K562 (cell line): ENCODE results near the gene RNFT2. TPM values are rescaled to one million over a fixed set of nuclear protein-coding genes. Genes with fewer than 3 reads are reported as not detected.

ENCODE experiments used
- ATAC-seq: fragments of 200-7000 bp; cut with Tn5 transposase; 3 replicates; pipeline ENCODE4 v1.9.1; 2020; ENCODE audit warnings: moderate library complexity
- BruUV-seq: library from RNA; stranded (reverse); fragments of 400-500 nt; replicated peaks from 2 replicates; lab custom pipeline; 2021; lab: Mats Ljungman, UMichigan
- CTCF ChIA-PET: fragments of 300-600 bp; formaldehyde crosslinking; extraction: SDS; loops from one replicate; lab custom pipeline; 2021; ENCODE audit warnings: low intra/inter-chr PET ratio; lab: Yijun Ruan, JAX
- POLR2A ChIA-PET: fragments of 300-600, 350-650 bp; sonication (Branson Sonifier 250); formaldehyde crosslinking; extraction: SDS; loops from one replicate; lab custom pipeline; 2021; ENCODE audit warnings: antibody characterized with exemption, inconsistent platforms; lab: Yijun Ruan, JAX
- DNase-seq, 4 experiments: peaks; one replicate each; pipeline versions ENCODE4 v3.0.0 to v3.0.0-alpha.2; 2011 to 2018; ENCODE audit warnings: low spot score in 3 of 4, mixed read lengths in 3 of 4; ENCODE audit errors: extremely low read depth in 1 of 4
- FAIRE-seq: peaks from 2 replicates; lab custom pipeline; 2011; peaks lifted over from hg19 to GRCh38; lab: Jason Lieb, UNC
- H2AFZ ChIP-seq: 2 replicates; pipeline ENCODE4 v1.6.0; 2011; ENCODE audit warnings: low read depth, low read length, control low read depth, inconsistent platforms
- H3K27ac ChIP-seq: fragments of 200-600 bp; 3 replicates; pipeline ENCODE4 v1.8.0; 2011; ENCODE audit warnings: low read depth, mild to moderate bottlenecking, control low read depth, inconsistent platforms, low read length, moderate library complexity, mixed read lengths; ENCODE audit errors: extremely low read depth
- H3K27me3 ChIP-seq, 2 experiments: fragments of 300-600 bp in 1 of 2; 2 replicates in 1 of 2; 3 replicates in 1 of 2; pipeline versions ENCODE4 v1.6.0 to v1.8.0; 2011; ENCODE audit warnings: inconsistent platforms in 2 of 2, low read length in 2 of 2, mild to moderate bottlenecking in 1 of 2, mixed read lengths in 1 of 2, moderate library complexity in 1 of 2; ENCODE audit not compliant: control insufficient read depth in 2 of 2, insufficient read depth in 2 of 2
- H3K36me3 ChIP-seq: fragments of 300-600 bp; 3 replicates; pipeline ENCODE4 v1.8.0; 2011; ENCODE audit warnings: mild to moderate bottlenecking, low read length, inconsistent platforms; ENCODE audit not compliant: control insufficient read depth, insufficient read depth
- H3K4me1 ChIP-seq, 2 experiments: fragments of 200-600 bp in 1 of 2; replicated peaks in 1 of 2; 2 replicates in 1 of 2; 3 replicates in 1 of 2; pipeline versions ENCODE4 v1.5.1 to v1.8.0; 2011; ENCODE audit warnings: inconsistent platforms in 2 of 2, low read length in 2 of 2, mild to moderate bottlenecking in 1 of 2, mixed read lengths in 1 of 2, moderate library complexity in 1 of 2; ENCODE audit not compliant: control insufficient read depth in 2 of 2, insufficient read depth in 2 of 2
- H3K4me2 ChIP-seq: 2 replicates; pipeline ENCODE4 v1.6.1; 2011; ENCODE audit warnings: low read length, control low read depth, inconsistent platforms, mixed read lengths; ENCODE audit not compliant: insufficient read depth
- H3K4me3 ChIP-seq: fragments of 200-600 bp; sonication (generic), shearing (Covaris generic); 2 replicates; pipeline ENCODE4 v1.5.1; 2016; ENCODE audit warnings: control low read depth, inconsistent platforms
- H3K79me2 ChIP-seq: fragments of 200-600 bp; 3 replicates; pipeline ENCODE4 v1.8.0; 2011; ENCODE audit warnings: low read length, inconsistent platforms; ENCODE audit not compliant: control insufficient read depth, insufficient read depth
- H3K9ac ChIP-seq, 2 experiments: 2 replicates each; pipeline versions ENCODE4 v1.6.0 to v1.6.1; 2011; ENCODE audit warnings: low read depth in 2 of 2, low read length in 2 of 2, control low read depth in 1 of 2, inconsistent platforms in 1 of 2, mild to moderate bottlenecking in 1 of 2, mixed read lengths in 1 of 2; ENCODE audit not compliant: insufficient read depth in 1 of 2
- H3K9me1 ChIP-seq: one replicate; pipeline ENCODE4 v1.6.0; 2011; ENCODE audit warnings: inconsistent platforms, mild to moderate bottlenecking, low read length, moderate library complexity; ENCODE audit not compliant: control insufficient read depth, insufficient read depth
- H3K9me3 ChIP-seq: replicated peaks from 2 replicates; pipeline ENCODE4 v1.5.1; 2011; ENCODE audit warnings: low read depth, low read length, inconsistent platforms; ENCODE audit not compliant: control insufficient read depth, insufficient read depth
- H4K20me1 ChIP-seq: replicated peaks from 2 replicates; pipeline ENCODE4 v1.6.1; 2011; ENCODE audit warnings: low read length, inconsistent platforms, mixed read lengths; ENCODE audit not compliant: control insufficient read depth, insufficient read depth
- CBX2 ChIP-seq: fragments of 200-600 bp; sonication (generic); IDR thresholded peaks from one replicate; pipeline ENCODE4 v1.6.1; 2012; ENCODE audit warnings: mild to moderate bottlenecking, low read length, inconsistent platforms; ENCODE audit not compliant: insufficient read depth, poor library complexity, severe bottlenecking
- CREM ChIP-seq: IDR thresholded peaks from 2 replicates; pipeline ENCODE4 v1.6.1; 2014; ENCODE audit warnings: antibody characterized with exemption, low read depth
- MBD2 ChIP-seq: sonication (generic); IDR thresholded peaks from 2 replicates; pipeline ENCODE4 v1.6.1; 2016; ENCODE audit warnings: low read depth, borderline replicate concordance
- NR2C1 ChIP-seq, 2 experiments: fragments of 450-650 bp; IDR thresholded peaks; 2 replicates each; pipeline ENCODE4 v1.6.1; 2017; ENCODE audit warnings: mild to moderate bottlenecking in 2 of 2, antibody characterized with exemption in 1 of 2, inconsistent platforms in 1 of 2, missing compliant biosample characterization in 1 of 2, missing genetic modification characterization in 1 of 2
- PCBP2 ChIP-seq: fragments of 200-400 bp; formaldehyde crosslinking; IDR thresholded peaks from 2 replicates; pipeline ENCODE4 v1.6.1; 2018; ENCODE audit warnings: low read length, low read depth, mild to moderate bottlenecking, moderate library complexity; ENCODE audit not compliant: poor library complexity, severe bottlenecking
- RCOR1 ChIP-seq, 2 experiments: IDR thresholded peaks; 2 replicates each; pipeline ENCODE4 v1.6.1; 2012; ENCODE audit warnings: low read depth in 2 of 2, low read length in 2 of 2, borderline replicate concordance in 1 of 2, improper control_type of control experiment in 1 of 2
- SMAD4 ChIP-seq: fragments of 250-450 bp; sonication (Bioruptor Pico); conservative IDR thresholded peaks from 2 replicates; pipeline ENCODE4 v1.8.0; 2021; ENCODE audit warnings: inconsistent platforms, mild to moderate bottlenecking, moderate library complexity
- ZC3H8 ChIP-seq: fragments of 450-650 bp; IDR thresholded peaks from 2 replicates; pipeline ENCODE4 v1.6.1; 2017
- ZNF175 ChIP-seq: fragments of 200-800 bp; sonication (Bioruptor generic); IDR thresholded peaks from 2 replicates; pipeline ENCODE4 v1.6.1; 2016; ENCODE audit warnings: low read depth, mild to moderate bottlenecking, missing genetic modification characterization, missing compliant biosample characterization
- ZNF511 ChIP-seq: sonication (generic); formaldehyde crosslinking; IDR thresholded peaks from 2 replicates; pipeline ENCODE4 v1.8.0; 2022; ENCODE audit warnings: mild to moderate bottlenecking, missing genetic modification reagents
- ZNF512 ChIP-seq: IDR thresholded peaks from 2 replicates; pipeline ENCODE4 v1.6.1; 2016; ENCODE audit warnings: missing genetic modification characterization, missing compliant biosample characterization
- WGBS: fragments of 100-300 bp; shearing (Covaris generic); methylation state at CpG from one replicate; pipeline ENCODE4 v1.1.6; 2016; ENCODE audit warnings: low coverage, mixed read lengths; ENCODE audit not compliant: insufficient coverage; ENCODE audit errors: missing lambda C conversion rate; 5-methylcytosine and 5-hydroxymethylcytosine counted together
- in situ Hi-C: fragments of 300-500 bp; cut with MboI; formaldehyde crosslinking; loops from 4 replicates; pipeline ENCODE4 v1.15.0; 2018; ENCODE audit warnings: inconsistent platforms, mixed read lengths
- intact Hi-C: fragments of 100-400 bp; cut with micrococcal nuclease; formaldehyde crosslinking; loops from 2 replicates; pipeline ENCODE4 v1.14.2; 2022
- polyA plus RNA-seq, 8 experiments: library from polyadenylated mRNA; depleted of rRNA in 4 of 8; stranded (reverse) in 5 of 8; unstranded in 3 of 8; fragments of >200 nt; fragmentation: Nextera tagmentation in 2 of 8; fragmentation: Illumina TruSeq in 1 of 8; extraction: Ambion mirVana in 2 of 8; extraction: Trizol in 1 of 8; gene quantifications; 2 replicates each; pipeline versions ENCODE4 v1.2.1 to v1.2.3, GENCODE V29; 2011 to 2014; ENCODE audit warnings: inconsistent platforms in 1 of 8, missing spikeins in 1 of 8
- total RNA-seq, 7 experiments: library from RNA; depleted of rRNA in 6 of 7; stranded (reverse); fragments of >200 nt in 6 of 7; fragmentation: Illumina TruSeq in 2 of 7; extraction: Trizol in 2 of 7; gene quantifications; 2 replicates each; pipeline versions ENCODE4 v1.2.1 to v1.2.3, GENCODE V29; 2011 to 2021; ENCODE audit warnings: low replicate concordance in 1 of 7

Gene RNFT2
- total and polyA plus RNA-seq, 9 of the 15 experiments (the other 6 are each of a cell fraction or from before 2014, with no cell fraction given): 3.6 to 26.3 (median 9.5) TPM

GRCh38 chr12:116727891-116728290 lies 10.2 kb upstream of the RNFT2 start:
- TF ChIP-seq SMAD4 (CRISPR knock-in tag) (no peak), PCBP2 (no peak)
- TF ChIP-seq, all 486 proteins: peak for 0

GRCh38 chr12:116731801-116732200 lies 6.3 kb upstream of the RNFT2 start:
- Histone ChIP-seq H4K20me1 (no peaks in the 10 kb centered on the region; the same call in none of the 2 replicates), H3K4me1 (peaks cover 2 to 8% of the 10 kb centered on the region in 2 experiments; a peak in 4 of 5 replicates), H3K79me2 (peaks cover 8% of the 10 kb centered on the region; the same call in 2 of the 3 replicates), H3K27ac (no peak overlapping the region), H3K9me3 (no peaks in the 10 kb centered on the region), H2AFZ (no peak overlapping the region), H3K4me2 (no peak overlapping the region), H3K9me1 (peaks cover 3% of the 10 kb centered on the region), H3K36me3 (peaks cover 18% of the 10 kb centered on the region; the same call in 2 of the 3 replicates), H3K4me3 (no peak overlapping the region), H3K9ac (no peak overlapping the region; a peak in 1 of 4 replicates), H3K27me3 (no peaks in the 10 kb centered on the region)
- FAIRE-seq (no peak), DNase-seq (no peak), ATAC-seq (no peak)
- CTCF ChIA-PET: no interaction called here
- WGBS: 87% methylated on average over 3 of the region's 3 CpGs
- POLR2A ChIA-PET: interaction anchor here (1.6 kb wide), 1 partner anchor 22 kb away, joined by 3 read pairs; no protein-coding TSS in a partner anchor
- no TSS peak for BruUV-seq
- intact Hi-C loops: no loop called here
- in situ Hi-C loops: no loop called here
- TF ChIP-seq ZNF175 (CRISPR knock-in tag): no peak
- no peak for TF ChIP-seq ZNF512 (tag)
- no peak for TF ChIP-seq NR2C1 (IDR thresholded peaks at IDR 0.05)
- TF ChIP-seq NR2C1 (tag; IDR thresholded peaks at IDR 0.05): no peak
- no peak for TF ChIP-seq CREM
- no peak for TF ChIP-seq RCOR1 (IDR thresholded peaks at IDR 0.05; ENCODE audit: borderline replicate concordance in 1 of 2, low read depth in 2 of 2, low read length in 2 of 2)
- TF ChIP-seq ZNF511: no peak
- TF ChIP-seq MBD2: no peak
- no peak for TF ChIP-seq ZC3H8
- no peak for TF ChIP-seq CBX2

More at GRCh38 chr12:116727891-116728290, 10.2 kb upstream of the RNFT2 start:
- CTCF ChIA-PET: no interaction called here
- H3K27me3 ChIP-seq: no peaks in the 10 kb centered on the region
- no peaks in the 10 kb centered on the region; the same call in 1 of the 2 replicates for H4K20me1 ChIP-seq
- ATAC-seq (no peak), DNase-seq (no peak), FAIRE-seq (no peak)
- H3K27ac ChIP-seq: no peak overlapping the region
- H3K4me3 ChIP-seq: no peak overlapping the region
- no peak overlapping the region for H2AFZ ChIP-seq
- no peaks in the 10 kb centered on the region for H3K79me2 ChIP-seq
- POLR2A ChIA-PET: interaction anchor here (0.7 kb wide), 1 partner anchor 62 kb away, joined by 3 read pairs; no protein-coding TSS in a partner anchor
- no peak overlapping the region for H3K4me2 ChIP-seq
- intact Hi-C loops: no loop called here
- WGBS: 52% methylated on average over 6 of the region's 6 CpGs
- H3K9me1 ChIP-seq: no peaks in the 10 kb centered on the region
- H3K4me1 ChIP-seq: no peaks in the 10 kb centered on the region
- H3K9me3 ChIP-seq: no peaks in the 10 kb centered on the region
- no peak overlapping the region for H3K9ac ChIP-seq
- H3K36me3 ChIP-seq: peaks cover 5% of the 10 kb centered on the region; the same call in 1 of the 3 replicates
- BruUV-seq: no TSS peak
- in situ Hi-C loops: no loop called here
